GM18508 (cell line): ENCODE measurements around the gene PITPNM2.
A peak's percentile ranks its signal among the peaks of the same experiment; 100 is the strongest.
"Not testable (repeated sequence)": the region's sequence is repeated elsewhere in the genome, so short reads cannot be mapped to it uniquely, and the experiment has no call there.

Experiments used
- ATAC-seq: cut with Tn5 transposase; IDR thresholded peaks from one replicate; pipeline ENCODE4 v1.9.1; 2021; ENCODE audit warnings: moderate number of reproducible peaks; ENCODE audit not compliant: insufficient read depth, unreplicated experiment

PITPNM2 gene

GRCh38 chr12:123122626-123123025 is 28.3 kb downstream of the PITPNM2 start:
- no peak for ATAC-seq

- ATAC-seq: no peak
Measured at GRCh38 chr12:123121670-123122069, 29.2 kb downstream of the PITPNM2 start.

- ATAC-seq: peak; percentile 25
Measured at GRCh38 chr12:123120452-123121166, 30.3 kb downstream of the PITPNM2 start.

- ATAC-seq: peak; percentile 58
Measured at GRCh38 chr12:123119808-123120207, 31.1 kb downstream of the PITPNM2 start.

GRCh38 chr12:123118497-123118896 is 32.4 kb downstream of the PITPNM2 start:
- ATAC-seq: no peak

GRCh38 chr12:123115409-123116121 is 35.3 kb downstream of the PITPNM2 start:
- ATAC-seq: no peak

- no peak for ATAC-seq
Measured at GRCh38 chr12:123114304-123115083, 36.4 kb downstream of the PITPNM2 start.

GRCh38 chr12:123113026-123113425 is 37.9 kb downstream of the PITPNM2 start:
- ATAC-seq: no peak

- no peak for ATAC-seq
Measured at GRCh38 chr12:123111498-123112165, 39.3 kb downstream of the PITPNM2 start.

- ATAC-seq: no peak
Measured at GRCh38 chr12:123109319-123109772, 41.5 kb downstream of the PITPNM2 start.

- ATAC-seq: no peak
Measured at GRCh38 chr12:123108682-123109066, 42.2 kb downstream of the PITPNM2 start.

GRCh38 chr12:123107926-123108681 is 42.8 kb downstream of the PITPNM2 start:
- no peak for ATAC-seq

GRCh38 chr12:123106640-123107359 is 44.1 kb downstream of the PITPNM2 start:
- ATAC-seq: no peak

GRCh38 chr12:123105211-123105826 is 45.6 kb downstream of the PITPNM2 start:
- ATAC-seq: no peak

GRCh38 chr12:123104809-123105208 is 46.1 kb downstream of the PITPNM2 start:
- ATAC-seq: no peak

- ATAC-seq: not testable (repeated sequence)
Measured at GRCh38 chr12:123104094-123104493, 46.8 kb downstream of the PITPNM2 start.

- ATAC-seq: no peak
Measured at GRCh38 chr12:123102781-123103503, 47.9 kb downstream of the PITPNM2 start.

- no peak for ATAC-seq
Measured at GRCh38 chr12:123102366-123102765, 48.5 kb downstream of the PITPNM2 start.
